HCT116 (cell line): ENCODE data around the gene NCF2. TPM values are rescaled to one million over a fixed set of nuclear protein-coding genes. Genes with fewer than 3 reads are reported as not detected.
A peak's percentile ranks its signal among the peaks of the same experiment; 100 is the strongest.
"Not testable (repeated sequence)": the region's sequence is repeated elsewhere in the genome, so short reads cannot be mapped to it uniquely, and the experiment has no call there.

Source experiments
- ATAC-seq: fragments of 200-7000 bp; cut with Tn5 transposase; 2 replicates; pipeline ENCODE4 v1.9.1; 2020; ENCODE audit warnings: mild to moderate bottlenecking, moderate library complexity
- BruUV-seq: library from RNA; stranded (reverse); fragments of 400-500 nt; replicated peaks from 2 replicates; lab custom pipeline; 2021; lab: Mats Ljungman, UMichigan
- CTCF ChIA-PET: fragments of 300-600 bp; sonication (Branson Sonifier 250); formaldehyde crosslinking; loops from one replicate; lab custom pipeline; 2021; ENCODE audit warnings: antibody characterized with exemption; lab: Charles Lee
- POLR2A ChIA-PET: fragments of 300-600, 350-600 bp; sonication (Branson Sonifier 250); formaldehyde crosslinking; loops from one replicate; lab custom pipeline; 2021; ENCODE audit warnings: antibody characterized with exemption; lab: Charles Lee
- RAD21 ChIA-PET, 2 experiments: fragments of 300-600 bp; sonication (Branson Sonifier 250); formaldehyde crosslinking; loops; one replicate each; lab custom pipeline; 2023; ENCODE audit warnings: low total read pairs in 2 of 2; ENCODE audit not compliant: uncharacterized antibody in 2 of 2, unreplicated experiment in 2 of 2, low non-redundant PET in 1 of 2; lab: Charles Lee
- DNase-seq: peaks from one replicate; pipeline ENCODE4 v3.0.0-alpha.2; 2010; ENCODE audit warnings: low read depth, low spot score
- H2AFZ ChIP-seq: fragments of 200-600 bp; shearing (Covaris generic), sonication (generic); 2 replicates; pipeline ENCODE4 v1.6.1; 2017; ENCODE audit warnings: low read depth, mixed run types, mixed read lengths, antibody characterized with exemption, low read length; ENCODE audit not compliant: poor library complexity, severe bottlenecking
- H3K27ac ChIP-seq: 2 replicates; pipeline ENCODE4 v1.5.1; 2012; ENCODE audit warnings: low read depth, low read length
- H3K27me3 ChIP-seq: fragments of 200-600 bp; sonication (generic); 2 replicates; pipeline ENCODE4 v1.6.1; 2016; ENCODE audit warnings: mixed run types, low read length, mixed read lengths; ENCODE audit not compliant: insufficient read depth
- H3K36me3 ChIP-seq, 2 experiments: fragments of 200-500 bp in 1 of 2; fragments of 200-600 bp in 1 of 2; sonication (Bioruptor generic) in 1 of 2; sonication (generic) in 1 of 2; 2 replicates each; pipeline versions ENCODE4 v1.5.1 to v1.6.1; 2014 to 2016; ENCODE audit warnings: low read length in 2 of 2, inconsistent platforms in 1 of 2, mixed read lengths in 1 of 2, mixed run types in 1 of 2; ENCODE audit not compliant: insufficient read depth in 2 of 2, control insufficient read depth in 1 of 2
- H3K4me1 ChIP-seq, 2 experiments: fragments of 200-600 bp in 1 of 2; sonication (generic) in 1 of 2; 2 replicates each; pipeline versions ENCODE4 v1.5.1 to v1.6.1; 2012 to 2017; ENCODE audit warnings: low read length in 2 of 2, inconsistent platforms in 1 of 2, mild to moderate bottlenecking in 1 of 2, mixed read lengths in 1 of 2, mixed run types in 1 of 2, moderate library complexity in 1 of 2; ENCODE audit not compliant: insufficient read depth in 2 of 2, control insufficient read depth in 1 of 2
- H3K4me2 ChIP-seq: fragments of 200-600 bp; sonication (generic); 2 replicates; pipeline ENCODE4 v1.6.1; 2017; ENCODE audit warnings: mixed run types, low read length, mixed read lengths
- H3K4me3 ChIP-seq, 2 experiments: fragments of 200-600 bp in 1 of 2; sonication (generic) in 1 of 2; replicated peaks in 1 of 2; 2 replicates each; pipeline ENCODE4 v1.5.1; 2011 to 2016; ENCODE audit warnings: low read length in 2 of 2, control low read depth in 1 of 2, low read depth in 1 of 2, mild to moderate bottlenecking in 1 of 2, mixed read lengths in 1 of 2, mixed run types in 1 of 2
- H3K79me2 ChIP-seq: fragments of 200-600 bp; sonication (generic); 2 replicates; pipeline ENCODE4 v1.6.1; 2017; ENCODE audit warnings: mild to moderate bottlenecking, mixed run types, low read length, moderate library complexity, mixed read lengths; ENCODE audit not compliant: insufficient read depth
- H3K9ac ChIP-seq: fragments of 200-600 bp; sonication (generic); 2 replicates; pipeline ENCODE4 v1.6.1; 2016; ENCODE audit warnings: low read length, mixed read lengths
- H3K9me2 ChIP-seq: fragments of 200-600 bp; sonication (generic), shearing (Covaris generic); 2 replicates; pipeline ENCODE4 v1.6.1; 2017; ENCODE audit warnings: mixed run types, mild to moderate bottlenecking, moderate library complexity; ENCODE audit not compliant: insufficient read depth
- H3K9me3 ChIP-seq, 2 experiments: fragments of 200-500 bp in 1 of 2; fragments of 200-600 bp in 1 of 2; sonication (Bioruptor generic) in 1 of 2; sonication (generic) in 1 of 2; 2 replicates each; pipeline ENCODE4 v1.6.1; 2014 to 2017; ENCODE audit warnings: low read length in 2 of 2, mixed read lengths in 2 of 2, inconsistent platforms in 1 of 2, low read depth in 1 of 2, mild to moderate bottlenecking in 1 of 2, mixed run types in 1 of 2, moderate library complexity in 1 of 2; ENCODE audit not compliant: control insufficient read depth in 1 of 2, insufficient read depth in 1 of 2
- H4K20me1 ChIP-seq: fragments of 200-600 bp; sonication (generic), shearing (Covaris generic); 2 replicates; pipeline ENCODE4 v1.6.1; 2017; ENCODE audit warnings: mixed run types, mild to moderate bottlenecking, moderate library complexity; ENCODE audit not compliant: insufficient read depth
- RAD21 ChIP-seq: IDR thresholded peaks from 2 replicates; pipeline ENCODE4 v1.6.1; 2012; ENCODE audit warnings: low read depth, mild to moderate bottlenecking
- TCF7L2 ChIP-seq: IDR thresholded peaks from 2 replicates; pipeline ENCODE4 v1.7.0; 2011; ENCODE audit warnings: borderline replicate concordance, inconsistent platforms; ENCODE audit not compliant: insufficient read depth, insufficient read length; ENCODE audit errors: extremely low read depth
- ZBTB33 ChIP-seq: IDR thresholded peaks from 2 replicates; pipeline ENCODE4 v1.6.1; 2011; ENCODE audit warnings: mild to moderate bottlenecking, low read length, moderate library complexity; ENCODE audit not compliant: insufficient replicate concordance; ENCODE audit errors: extremely low read depth
- ZFX ChIP-seq: fragments of 450-650 bp; IDR thresholded peaks from 2 replicates; pipeline ENCODE4 v1.6.1; 2017
- ZNF274 ChIP-seq: fragments of 200-500 bp; sonication (Bioruptor generic); IDR thresholded peaks from 2 replicates; pipeline ENCODE4 v1.6.1; 2014; ENCODE audit warnings: mild to moderate bottlenecking, low read depth, low read length, inconsistent platforms
- intact Hi-C: fragments of 100-400 bp; cut with micrococcal nuclease; formaldehyde crosslinking; loops from 2 replicates; pipeline ENCODE4 v1.10.0; 2022
- total RNA-seq: library from RNA; stranded (reverse); gene quantifications from one replicate; pipeline ENCODE4 v1.2.1, GENCODE V29; 2021; ENCODE audit not compliant: unreplicated experiment

NCF2 gene
- total RNA-seq, 1 experiment from 2014 or later, result 0.25 TPM

GRCh38 chr1:183619781-183620180 is 29.5 kb upstream of the NCF2 start:
- ChIA-PET POLR2A (no interaction called here), RAD21 (no interaction called here)
- no peak overlapping the region for H3K9ac ChIP-seq

GRCh38 chr1:183618202-183618601 is 27.9 kb upstream of the NCF2 start:
- CTCF ChIA-PET, ATAC-seq, H3K9me3 ChIP-seq, H3K4me1 ChIP-seq, H3K4me3 ChIP-seq, H3K4me2 ChIP-seq, BruUV-seq, H3K27ac ChIP-seq, H3K79me2 ChIP-seq, H3K9me2 ChIP-seq, DNase-seq, H3K36me3 ChIP-seq, POLR2A ChIA-PET, H4K20me1 ChIP-seq, H3K9ac ChIP-seq, intact Hi-C loops, H2AFZ ChIP-seq, H3K27me3 ChIP-seq, RAD21 ChIA-PET: not testable (repeated sequence)

More at GRCh38 chr1:183619781-183620180, 29.5 kb upstream of the NCF2 start:
- CTCF ChIA-PET, result interaction anchor here (1.4 to 1.5 kb wide), 2 partner anchors 10 to 338 kb away, joined by 3 read pairs; no protein-coding TSS in a partner anchor
- Histone ChIP-seq H4K20me1 (no peaks in the 10 kb centered on the region), H3K4me2 (no peak overlapping the region), H3K27ac (no peak overlapping the region), H3K4me3 (no peak overlapping the region), H3K9me3 (no peaks in the 10 kb centered on the region), H3K4me1 (peaks cover 0 to 5% of the 10 kb centered on the region in 2 experiments; a peak in 1 of 4 replicates), H2AFZ (no peak overlapping the region), H3K79me2 (no peaks in the 10 kb centered on the region), H3K36me3 (no peaks in the 10 kb centered on the region), H3K9me2 (no peaks in the 10 kb centered on the region), H3K27me3 (no peaks in the 10 kb centered on the region)
- no peak for TF ChIP-seq ZFX
- no peak for TF ChIP-seq ZBTB33
- TF ChIP-seq RAD21, result no peak
- no peak for TF ChIP-seq TCF7L2
- no peak for TF ChIP-seq ZNF274
- ATAC-seq (no peak), DNase-seq (no peak)
- BruUV-seq, result no TSS peak
- intact Hi-C loops, result loop anchor here (5.0 kb wide), 1 partner anchor 657 kb away; no protein-coding TSS in a partner anchor

- ATAC-seq, CTCF ChIA-PET, DNase-seq, H3K4me3 ChIP-seq, POLR2A ChIA-PET, H3K9me3 ChIP-seq, H3K9ac ChIP-seq, RAD21 ChIA-PET, H2AFZ ChIP-seq, H3K9me2 ChIP-seq, H3K36me3 ChIP-seq, H3K27me3 ChIP-seq, intact Hi-C loops, H4K20me1 ChIP-seq, H3K27ac ChIP-seq, BruUV-seq, H3K79me2 ChIP-seq: not testable (repeated sequence)
- Histone ChIP-seq H3K4me1 (peaks cover 0 to 12% of the 10 kb centered on the region in 2 experiments; a peak in 2 of 4 replicates), H3K4me2 (0 out of 2 replicates have a peak overlapping the region, but pooled peaks have one; percentile 11)
These were observed 22.7 kb upstream of the NCF2 start for GRCh38 chr1:183612975-183613374.
